ENCODE data around the gene SKA3.

The SKA3 gene

GRCh38 chr13:21117104-21117809 lies 59.1 kb downstream of the SKA3 start:
- in situ Hi-C loops (cut with MboI; ENCODE audit: low sequenced_read_pairs) = no loop called here

GRCh38 chr13:21116141-21116540 lies 60.2 kb downstream of the SKA3 start:
- in situ Hi-C loops (cut with MboI; ENCODE audit: low sequenced_read_pairs) = no loop called here

- in situ Hi-C loops (cut with MboI; ENCODE audit: low sequenced_read_pairs) = no loop called here
These were observed 61.1 kb downstream of the SKA3 start for GRCh38 chr13:21115231-21115630.

GRCh38 chr13:21111546-21111945 lies 64.8 kb downstream of the SKA3 start:
- in situ Hi-C loops (cut with MboI; ENCODE audit: low sequenced_read_pairs) = no loop called here

GRCh38 chr13:21109168-21109567 lies 67.2 kb downstream of the SKA3 start:
- in situ Hi-C loops (cut with MboI; ENCODE audit: low sequenced_read_pairs) = no loop called here

GRCh38 chr13:21106089-21106488 lies 70.3 kb downstream of the SKA3 start:
- in situ Hi-C loops (cut with MboI; ENCODE audit: low sequenced_read_pairs) = no loop called here

GRCh38 chr13:21104199-21105019 lies 71.9 kb downstream of the SKA3 start:
- in situ Hi-C loops (cut with MboI; ENCODE audit: low sequenced_read_pairs) = no loop called here
